CD4-positive, alpha-beta T cell treated with Interferon gamma for 1 hour (primary cell): ENCODE results near the gene NEUROG1.
"Not testable (repeated sequence)": the region's sequence is repeated elsewhere in the genome, so short reads cannot be mapped to it uniquely, and the experiment has no call there.

Experiments used
- DNase-seq: peaks from one replicate; pipeline ENCODE4 v3.0.0-alpha.2; 2020

NEUROG1 gene

GRCh38 chr5:135534609-135535419, 950 bp downstream of the NEUROG1 start:
- DNase-seq, result no peak

DNA sequence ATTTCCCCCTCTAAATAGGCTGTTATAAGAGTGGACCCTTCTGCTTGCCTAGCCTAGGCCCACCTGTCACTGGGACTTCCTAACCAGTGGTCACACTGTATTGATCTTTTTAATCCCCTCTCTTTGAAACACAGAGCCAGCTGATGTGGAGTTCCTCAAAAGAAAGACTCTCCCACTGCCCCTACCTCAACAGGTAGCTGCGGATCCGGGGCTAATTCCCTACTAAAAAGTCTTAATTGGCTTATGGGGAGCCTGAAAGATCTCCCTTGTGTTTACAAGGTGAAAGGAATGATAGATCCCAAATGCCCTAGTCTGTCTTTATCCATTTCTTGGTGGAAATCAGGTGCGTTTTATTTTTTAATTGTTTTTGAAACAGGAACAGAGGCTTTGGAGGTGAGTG, 2.0 kb downstream of the NEUROG1 start:
- no peak for DNase-seq

GRCh38 chr5:135533334-135533733, 2.4 kb downstream of the NEUROG1 start:
- no peak for DNase-seq

GRCh38 chr5:135529576-135529975, 6.2 kb downstream of the NEUROG1 start:
- not testable (repeated sequence) for DNase-seq

- DNase-seq, result no peak
These were observed 8.8 kb downstream of the NEUROG1 start for GRCh38 chr5:135526924-135527323.

DNA sequence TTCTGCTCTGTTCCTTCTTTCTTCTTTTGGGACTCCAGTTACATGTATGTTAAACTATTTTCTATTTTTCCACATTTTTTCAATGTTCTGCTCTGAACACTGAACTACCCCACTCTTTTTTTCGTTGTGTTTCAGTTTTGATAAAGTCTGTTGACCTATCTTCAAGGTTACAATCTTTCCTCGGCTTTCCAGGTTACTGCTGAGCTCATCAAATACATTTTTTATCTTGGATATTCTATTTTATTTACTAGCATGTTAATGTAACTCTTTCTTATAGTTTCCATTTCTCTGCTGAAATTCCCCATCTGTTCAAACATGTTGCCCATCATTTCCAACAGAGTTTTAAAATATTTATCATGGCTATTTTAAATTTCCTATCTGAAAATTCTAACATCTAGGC, 13.8 kb downstream of the NEUROG1 start:
- DNase-seq, result no peak

- no peak for DNase-seq
These were observed 18.1 kb downstream of the NEUROG1 start for GRCh38 chr5:135517631-135518030.

GRCh38 chr5:135514116-135514515, 21.6 kb downstream of the NEUROG1 start:
- DNase-seq, result no peak

GRCh38 chr5:135511761-135512575, 23.8 kb downstream of the NEUROG1 start:
- DNase-seq, result no peak

DNA sequence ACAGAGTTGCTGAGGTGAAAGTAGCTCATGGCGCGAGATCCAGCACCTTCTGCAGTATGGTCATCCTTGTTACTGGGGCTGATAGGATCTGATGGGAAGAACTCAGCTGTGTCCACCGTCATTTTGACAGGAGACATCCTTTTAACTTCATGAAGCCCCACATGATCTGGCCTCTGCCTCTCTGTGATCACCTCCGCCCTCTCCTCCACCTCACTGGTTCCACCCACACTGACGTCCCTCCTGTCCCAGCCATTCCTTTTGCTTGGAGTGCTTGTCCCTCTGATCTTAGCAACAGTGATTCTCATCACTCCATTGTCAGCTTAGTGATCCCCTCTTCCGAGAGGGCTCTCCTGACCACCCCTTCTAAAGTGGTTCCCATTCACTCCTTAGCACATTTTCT, 25.8 kb downstream of the NEUROG1 start:
- no peak for DNase-seq

GRCh38 chr5:135508496-135509005, 27.2 kb downstream of the NEUROG1 start:
- no peak for DNase-seq

GRCh38 chr5:135505973-135506372, 29.8 kb downstream of the NEUROG1 start:
- no peak for DNase-seq

DNA sequence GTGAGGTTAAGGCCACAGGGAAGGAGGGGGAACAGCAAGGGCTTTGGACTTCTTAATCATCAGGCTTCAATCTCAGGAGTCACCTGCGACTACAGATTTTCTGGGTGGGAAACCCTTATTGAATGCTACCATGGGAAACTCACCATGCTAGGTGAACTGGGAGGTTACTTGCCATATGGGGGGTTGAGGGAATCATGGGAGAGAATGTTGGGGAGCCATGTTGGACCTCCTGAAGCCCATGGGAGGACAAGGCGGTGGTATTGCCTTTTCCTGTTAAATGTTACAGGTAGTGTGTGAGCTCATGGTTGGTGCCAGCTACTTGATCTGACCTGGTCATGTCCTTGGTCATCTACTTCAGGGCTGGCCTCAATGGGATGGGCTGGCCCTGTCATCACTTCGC, 31.4 kb downstream of the NEUROG1 start:
- no peak for DNase-seq

- DNase-seq, result no peak
These were observed 31.9 kb downstream of the NEUROG1 start for GRCh38 chr5:135503871-135504270.

GRCh38 chr5:135502836-135503520, 32.8 kb downstream of the NEUROG1 start:
- DNase-seq, result no peak

DNA sequence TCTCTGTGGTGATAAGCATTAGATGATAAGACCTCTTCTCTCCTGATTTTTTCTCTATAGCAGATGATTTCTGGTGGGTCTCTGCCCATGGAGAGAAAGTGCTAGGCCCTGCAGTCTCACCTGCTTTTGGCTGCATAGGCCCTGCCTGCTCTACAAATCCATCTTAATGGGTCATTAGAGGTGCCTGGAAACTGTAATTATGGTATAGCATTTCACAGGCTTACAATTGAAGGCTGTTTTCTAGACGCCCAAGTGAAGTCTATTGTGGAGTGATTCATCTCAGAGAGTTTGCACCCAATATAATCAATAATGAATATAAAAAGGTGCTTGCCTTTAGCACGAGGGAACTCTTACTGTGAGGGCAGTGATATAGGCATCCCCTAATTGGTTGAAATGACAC, 33.8 kb downstream of the NEUROG1 start:
- no peak for DNase-seq

GRCh38 chr5:135498637-135498995, 37.1 kb downstream of the NEUROG1 start:
- no peak for DNase-seq

DNA sequence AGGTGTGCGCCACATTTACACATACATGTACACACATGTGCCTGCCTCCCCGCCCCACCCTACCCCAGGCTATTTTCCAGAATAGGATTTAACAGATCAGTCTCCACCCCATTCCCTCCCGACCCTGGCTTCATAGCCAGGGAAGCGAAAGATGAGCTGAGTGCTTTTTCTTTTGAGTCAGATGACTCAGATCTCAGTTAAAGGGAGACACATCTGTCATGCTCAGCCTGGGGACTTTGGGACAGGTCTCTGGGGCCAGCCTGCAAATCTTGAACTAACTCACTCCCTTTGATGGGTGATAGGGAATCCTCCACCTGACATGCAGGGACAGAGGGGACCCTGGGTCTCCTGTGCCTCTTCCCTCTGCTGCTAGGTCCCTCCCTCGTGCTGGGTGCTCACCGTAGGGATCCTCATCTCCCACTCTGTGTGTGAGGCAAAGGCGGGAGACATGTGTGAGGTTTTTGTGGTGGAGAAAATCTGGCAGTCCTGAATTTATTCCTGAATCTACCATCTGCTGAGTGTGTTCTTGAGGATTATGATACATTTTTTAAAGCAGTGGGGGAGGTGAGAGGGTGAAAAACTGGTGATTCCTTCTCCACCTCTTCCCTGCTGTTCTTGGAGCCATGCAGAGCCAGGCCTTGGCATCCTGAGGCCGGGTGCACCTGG, 37.7 kb downstream of the NEUROG1 start:
- DNase-seq, result no peak

- not testable (repeated sequence) for DNase-seq
These were observed 40.2 kb downstream of the NEUROG1 start for GRCh38 chr5:135495531-135495930.

- no peak for DNase-seq
These were observed 41.6 kb downstream of the NEUROG1 start for GRCh38 chr5:135494196-135494595.

GRCh38 chr5:135493406-135494180, 42.2 kb downstream of the NEUROG1 start:
- no peak for DNase-seq

DNA sequence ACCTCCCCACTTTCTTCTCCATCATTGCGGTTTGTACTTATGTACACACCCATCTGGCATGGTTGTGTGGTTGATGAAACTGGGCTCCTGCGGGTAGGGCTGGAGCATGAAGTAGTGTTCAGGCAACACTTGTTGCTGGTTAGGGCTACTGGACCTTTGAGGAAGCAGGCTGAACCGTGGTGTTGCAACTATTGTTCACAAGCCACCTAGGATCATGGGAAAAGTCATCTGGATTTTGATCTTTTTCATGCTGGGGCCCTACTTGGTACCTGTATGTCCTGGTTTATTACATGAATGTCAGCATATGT, 43.5 kb downstream of the NEUROG1 start:
- no peak for DNase-seq
